Measurements from ENCODE around the gene XRCC3.

The XRCC3 gene

GRCh38 chr14:103715052-103716000, at the start of gene XRCC3, which contains the start of gene ZFYVE21:
XRCC3 (minus strand) TSS chr14:103715451; CDS start chr14:103711087, 4,364 bp downstream.
ZFYVE21 (plus strand) TSS chr14:103715810; CDS start chr14:103715842, 32 bp downstream.
- peak within 1 kb of the TSS; percentile 64 to 79 for H3K4me3 ChIP-seq (ENCODE audit: low read depth in 1 of 2, low read length in 2 of 2)
- no peaks in the 10 kb centered on the region for H3K9me3 ChIP-seq (ENCODE audit: control insufficient read depth in 1 of 2, low read length in 2 of 2)
- H3K4me1 ChIP-seq (ENCODE audit: control insufficient read depth in 1 of 2, insufficient read depth in 2 of 2, low read length in 2 of 2), result peaks cover 29 to 36% of the 10 kb centered on the region in 2 donors
- peak within 1 kb of the TSS; percentile 63 to 64 for H3K9ac ChIP-seq (ENCODE audit: low read depth in 1 of 2, low read length in 2 of 2)
- H3K36me3 ChIP-seq (ENCODE audit: control insufficient read depth in 1 of 2, insufficient read depth in 2 of 2, low read length in 2 of 2), result no peaks in the 10 kb centered on the region
- no peak within 1 kb of the TSS for H3K27ac ChIP-seq (ENCODE audit: low read depth, low read length)
- H3K27me3 ChIP-seq (ENCODE audit: control insufficient read depth in 1 of 2, insufficient read depth in 2 of 2, low read length in 2 of 2), result no peaks in the 10 kb centered on the region

GRCh38 chr14:103763730-103764488, 48.7 kb upstream of the XRCC3 start:
- no peak overlapping the region for H3K27ac ChIP-seq (ENCODE audit: low read depth, low read length)
- no peaks in the 10 kb centered on the region for H3K9me3 ChIP-seq (ENCODE audit: control insufficient read depth in 1 of 2, low read length in 2 of 2)
- no peaks in the 10 kb centered on the region for H3K27me3 ChIP-seq (ENCODE audit: control insufficient read depth in 1 of 2, insufficient read depth in 2 of 2, low read length in 2 of 2)
- peaks cover 0 to 10% of the 10 kb centered on the region in 2 donors for H3K36me3 ChIP-seq (ENCODE audit: control insufficient read depth in 1 of 2, insufficient read depth in 2 of 2, low read length in 2 of 2)
- H3K4me1 ChIP-seq (ENCODE audit: control insufficient read depth in 1 of 2, insufficient read depth in 2 of 2, low read length in 2 of 2), result no peaks in the 10 kb centered on the region
- no peak overlapping the region for H3K9ac ChIP-seq (ENCODE audit: low read depth in 1 of 2, low read length in 2 of 2)
- H3K4me3 ChIP-seq (ENCODE audit: low read depth in 1 of 2, low read length in 2 of 2), result no peak overlapping the region

- Histone ChIP-seq H3K9me3 (ENCODE audit: control insufficient read depth in 1 of 2, low read length in 2 of 2) (no peaks in the 10 kb centered on the region), H3K36me3 (ENCODE audit: control insufficient read depth in 1 of 2, insufficient read depth in 2 of 2, low read length in 2 of 2) (peaks cover 0 to 10% of the 10 kb centered on the region in 2 donors), H3K9ac (ENCODE audit: low read depth in 1 of 2, low read length in 2 of 2) (no peak overlapping the region), H3K4me3 (ENCODE audit: low read depth in 1 of 2, low read length in 2 of 2) (no peak overlapping the region), H3K4me1 (ENCODE audit: control insufficient read depth in 1 of 2, insufficient read depth in 2 of 2, low read length in 2 of 2) (no peaks in the 10 kb centered on the region), H3K27me3 (ENCODE audit: control insufficient read depth in 1 of 2, insufficient read depth in 2 of 2, low read length in 2 of 2) (no peaks in the 10 kb centered on the region), H3K27ac (ENCODE audit: low read depth, low read length) (no peak overlapping the region)
Observed at GRCh38 chr14:103762541-103762940, 47.3 kb upstream of the XRCC3 start.

GRCh38 chr14:103762036-103762435, 46.8 kb upstream of the XRCC3 start:
- H3K36me3 ChIP-seq (ENCODE audit: control insufficient read depth in 1 of 2, insufficient read depth in 2 of 2, low read length in 2 of 2), result peaks cover 0 to 10% of the 10 kb centered on the region in 2 donors

GRCh38 chr14:103758059-103758776, 43.0 kb upstream of the XRCC3 start:
- Histone ChIP-seq H3K9ac (ENCODE audit: low read depth in 1 of 2, low read length in 2 of 2) (no peak overlapping the region), H3K36me3 (ENCODE audit: control insufficient read depth in 1 of 2, insufficient read depth in 2 of 2, low read length in 2 of 2) (peaks cover 0 to 3% of the 10 kb centered on the region in 2 donors), H3K4me1 (ENCODE audit: control insufficient read depth in 1 of 2, insufficient read depth in 2 of 2, low read length in 2 of 2) (no peaks in the 10 kb centered on the region), H3K27me3 (ENCODE audit: control insufficient read depth in 1 of 2, insufficient read depth in 2 of 2, low read length in 2 of 2) (no peaks in the 10 kb centered on the region), H3K9me3 (ENCODE audit: control insufficient read depth in 1 of 2, low read length in 2 of 2) (no peaks in the 10 kb centered on the region), H3K27ac (ENCODE audit: low read depth, low read length) (no peak overlapping the region), H3K4me3 (ENCODE audit: low read depth in 1 of 2, low read length in 2 of 2) (no peak overlapping the region)

More at GRCh38 chr14:103762036-103762435, 46.8 kb upstream of the XRCC3 start:
- Histone ChIP-seq H3K4me3 (ENCODE audit: low read depth in 1 of 2, low read length in 2 of 2) (no peak overlapping the region), H3K9ac (ENCODE audit: low read depth in 1 of 2, low read length in 2 of 2) (no peak overlapping the region), H3K27ac (ENCODE audit: low read depth, low read length) (no peak overlapping the region), H3K27me3 (ENCODE audit: control insufficient read depth in 1 of 2, insufficient read depth in 2 of 2, low read length in 2 of 2) (no peaks in the 10 kb centered on the region), H3K4me1 (ENCODE audit: control insufficient read depth in 1 of 2, insufficient read depth in 2 of 2, low read length in 2 of 2) (no peaks in the 10 kb centered on the region), H3K9me3 (ENCODE audit: control insufficient read depth in 1 of 2, low read length in 2 of 2) (no peaks in the 10 kb centered on the region)

GRCh38 chr14:103755060-103755459, 39.8 kb upstream of the XRCC3 start:
- H3K4me1 ChIP-seq (ENCODE audit: control insufficient read depth in 1 of 2, insufficient read depth in 2 of 2, low read length in 2 of 2), result no peaks in the 10 kb centered on the region
- no peak overlapping the region for H3K9ac ChIP-seq (ENCODE audit: low read depth in 1 of 2, low read length in 2 of 2)
- H3K27me3 ChIP-seq (ENCODE audit: control insufficient read depth in 1 of 2, insufficient read depth in 2 of 2, low read length in 2 of 2), result no peaks in the 10 kb centered on the region
- H3K27ac ChIP-seq (ENCODE audit: low read depth, low read length), result no peak overlapping the region
- no peaks in the 10 kb centered on the region for H3K9me3 ChIP-seq (ENCODE audit: control insufficient read depth in 1 of 2, low read length in 2 of 2)
- no peak overlapping the region for H3K4me3 ChIP-seq (ENCODE audit: low read depth in 1 of 2, low read length in 2 of 2)
- peaks cover 0 to 9% of the 10 kb centered on the region in 2 donors for H3K36me3 ChIP-seq (ENCODE audit: control insufficient read depth in 1 of 2, insufficient read depth in 2 of 2, low read length in 2 of 2)

- Histone ChIP-seq H3K27ac (ENCODE audit: low read depth, low read length) (no peak overlapping the region), H3K4me1 (ENCODE audit: control insufficient read depth in 1 of 2, insufficient read depth in 2 of 2, low read length in 2 of 2) (no peaks in the 10 kb centered on the region), H3K9ac (ENCODE audit: low read depth in 1 of 2, low read length in 2 of 2) (no peak overlapping the region), H3K9me3 (ENCODE audit: control insufficient read depth in 1 of 2, low read length in 2 of 2) (no peaks in the 10 kb centered on the region), H3K4me3 (ENCODE audit: low read depth in 1 of 2, low read length in 2 of 2) (no peak overlapping the region), H3K36me3 (ENCODE audit: control insufficient read depth in 1 of 2, insufficient read depth in 2 of 2, low read length in 2 of 2) (peaks cover 0 to 19% of the 10 kb centered on the region in 2 donors), H3K27me3 (ENCODE audit: control insufficient read depth in 1 of 2, insufficient read depth in 2 of 2, low read length in 2 of 2) (no peaks in the 10 kb centered on the region)
Observed at GRCh38 chr14:103753774-103754173, 38.5 kb upstream of the XRCC3 start.

GRCh38 chr14:103749860-103750259, 34.6 kb upstream of the XRCC3 start:
- Histone ChIP-seq H3K4me3 (ENCODE audit: low read depth in 1 of 2, low read length in 2 of 2) (no peak overlapping the region), H3K9me3 (ENCODE audit: control insufficient read depth in 1 of 2, low read length in 2 of 2) (no peaks in the 10 kb centered on the region), H3K27ac (ENCODE audit: low read depth, low read length) (no peak overlapping the region), H3K27me3 (ENCODE audit: control insufficient read depth in 1 of 2, insufficient read depth in 2 of 2, low read length in 2 of 2) (no peaks in the 10 kb centered on the region), H3K9ac (ENCODE audit: low read depth in 1 of 2, low read length in 2 of 2) (no peak overlapping the region), H3K4me1 (ENCODE audit: control insufficient read depth in 1 of 2, insufficient read depth in 2 of 2, low read length in 2 of 2) (peaks cover 0 to 6% of the 10 kb centered on the region in 2 donors), H3K36me3 (ENCODE audit: control insufficient read depth in 1 of 2, insufficient read depth in 2 of 2, low read length in 2 of 2) (peaks cover 8 to 46% of the 10 kb centered on the region in 2 donors)

GRCh38 chr14:103749452-103749851, 34.2 kb upstream of the XRCC3 start:
- no peak overlapping the region for H3K9ac ChIP-seq (ENCODE audit: low read depth in 1 of 2, low read length in 2 of 2)
- no peaks in the 10 kb centered on the region for H3K9me3 ChIP-seq (ENCODE audit: control insufficient read depth in 1 of 2, low read length in 2 of 2)
- no peak overlapping the region for H3K4me3 ChIP-seq (ENCODE audit: low read depth in 1 of 2, low read length in 2 of 2)
- H3K27ac ChIP-seq (ENCODE audit: low read depth, low read length), result no peak overlapping the region
- no peaks in the 10 kb centered on the region for H3K27me3 ChIP-seq (ENCODE audit: control insufficient read depth in 1 of 2, insufficient read depth in 2 of 2, low read length in 2 of 2)
- H3K4me1 ChIP-seq (ENCODE audit: control insufficient read depth in 1 of 2, insufficient read depth in 2 of 2, low read length in 2 of 2), result peaks cover 0 to 7% of the 10 kb centered on the region in 2 donors
- peaks cover 8 to 50% of the 10 kb centered on the region in 2 donors for H3K36me3 ChIP-seq (ENCODE audit: control insufficient read depth in 1 of 2, insufficient read depth in 2 of 2, low read length in 2 of 2)

Data from duodenal mucosa (tissue), 2 donors.